Anterior cingulate cortex (tissue), 58 donors: Measurements from ENCODE around the gene CCR9.

ENCODE experiments used
- DNase-seq, 58 donors: peaks; one replicate each; lab custom pipeline; 2025; lab: John Stamatoyannopoulos, UW

CCR9 gene

DNA sequence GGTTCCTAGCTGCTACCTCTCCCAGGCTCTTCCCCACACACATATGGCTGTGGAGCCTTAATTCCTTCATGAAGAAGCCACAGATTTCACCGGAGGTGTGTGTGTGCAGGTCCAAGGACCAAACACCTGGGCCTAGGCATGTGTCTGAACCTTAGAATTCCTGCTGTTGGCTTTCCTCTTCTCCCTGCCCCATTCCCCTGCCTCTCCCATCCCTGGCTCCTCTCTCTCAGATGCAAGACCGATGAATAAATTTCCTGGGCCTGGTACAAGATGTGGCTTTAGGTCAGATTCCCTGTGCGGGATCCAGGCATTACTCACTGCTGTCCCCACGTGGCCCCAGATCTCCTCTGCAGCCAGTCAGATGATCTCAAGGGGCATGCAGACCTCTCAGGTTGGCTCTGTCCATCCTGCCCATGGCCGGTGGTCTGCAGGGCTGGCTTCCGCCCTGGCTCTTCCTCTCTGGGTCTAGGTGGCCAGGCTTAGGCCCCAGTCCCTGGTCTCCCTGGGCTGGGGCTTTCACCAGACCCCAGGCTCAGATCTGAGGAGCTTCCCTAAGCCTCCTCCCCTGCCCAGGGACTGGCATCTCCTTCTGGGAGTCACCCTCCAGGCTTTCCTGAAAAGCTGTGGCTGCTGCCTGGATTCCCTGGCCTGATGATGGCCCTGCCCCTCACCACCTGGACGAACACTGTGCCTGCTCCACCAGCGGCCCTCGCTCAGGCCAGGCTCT is 20.5 kb downstream of the CCR9 start:
- DNase-seq, result no peak

DNA sequence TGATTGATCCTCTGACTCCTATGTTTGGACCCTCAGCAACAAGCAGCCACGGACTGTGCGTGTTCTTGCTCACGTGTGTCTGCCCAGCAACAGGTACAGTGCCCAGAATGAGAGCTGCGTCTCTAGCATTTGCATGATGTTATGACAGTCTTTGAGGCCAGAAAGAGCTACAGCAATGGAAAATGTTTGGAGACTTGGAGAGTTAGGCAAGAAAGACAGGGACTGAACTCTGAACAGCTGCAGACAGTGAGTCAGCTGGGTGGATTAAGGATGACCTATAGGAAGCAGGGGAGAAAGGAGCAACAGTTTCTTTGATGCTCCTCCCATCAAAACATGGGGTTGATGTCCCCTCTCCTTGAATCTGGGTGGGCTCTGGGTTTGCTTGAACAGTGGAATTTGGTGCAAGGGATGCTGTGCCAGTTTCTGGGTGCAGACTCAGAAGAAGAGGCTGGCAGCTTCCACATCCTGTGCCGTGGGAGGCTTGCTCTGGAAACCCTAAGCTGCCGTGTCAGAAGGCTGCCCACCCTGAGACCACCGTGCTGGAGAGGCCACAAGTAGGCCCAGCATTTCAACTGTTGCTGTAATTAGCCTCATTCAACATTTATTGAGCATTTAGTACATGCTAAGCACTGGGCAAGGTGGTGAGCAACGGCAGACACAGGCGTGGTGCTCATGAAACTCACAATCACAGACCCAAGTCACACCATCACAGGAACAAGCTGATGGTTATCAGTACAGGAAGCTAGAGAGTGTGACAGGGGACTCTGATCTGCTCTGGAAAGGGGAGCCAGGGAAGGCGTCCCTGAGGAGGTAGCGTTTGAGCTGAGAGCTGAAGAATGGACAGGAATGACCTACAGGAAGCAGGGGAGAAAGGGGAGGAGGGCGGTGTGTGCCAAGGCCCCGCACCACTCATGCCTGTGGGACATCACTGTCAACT is 21.7 kb downstream of the CCR9 start:
- no peak for DNase-seq

DNA sequence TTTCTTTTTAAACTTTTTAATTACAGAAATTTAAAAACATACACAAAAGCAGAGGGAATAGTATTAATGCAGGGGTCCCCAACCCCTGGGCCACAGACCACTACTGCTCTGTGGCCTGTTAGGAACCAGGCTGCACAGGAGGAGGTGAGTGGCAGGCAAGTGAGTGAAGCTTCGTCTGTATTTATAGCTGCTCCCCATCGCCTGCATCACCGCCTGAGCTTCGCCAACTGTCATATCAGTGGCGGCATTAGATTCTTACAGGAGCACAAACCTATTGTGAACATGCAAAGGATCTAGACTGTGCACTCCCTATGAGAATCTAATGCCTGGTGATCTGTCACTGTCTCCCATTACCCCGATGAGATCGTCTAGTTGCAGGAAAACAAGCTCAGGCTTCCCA is 22.4 kb downstream of the CCR9 start:
- no peak for DNase-seq

GRCh38 chr3:45909542-45909941 is 23.2 kb downstream of the CCR9 start:
- DNase-seq, result no peak

GRCh38 chr3:45910892-45911291 is 24.5 kb downstream of the CCR9 start:
- no peak for DNase-seq

GRCh38 chr3:45911511-45912226 is 25.3 kb downstream of the CCR9 start:
- DNase-seq, result peak in 1 of 58 donors; percentile 3

DNA sequence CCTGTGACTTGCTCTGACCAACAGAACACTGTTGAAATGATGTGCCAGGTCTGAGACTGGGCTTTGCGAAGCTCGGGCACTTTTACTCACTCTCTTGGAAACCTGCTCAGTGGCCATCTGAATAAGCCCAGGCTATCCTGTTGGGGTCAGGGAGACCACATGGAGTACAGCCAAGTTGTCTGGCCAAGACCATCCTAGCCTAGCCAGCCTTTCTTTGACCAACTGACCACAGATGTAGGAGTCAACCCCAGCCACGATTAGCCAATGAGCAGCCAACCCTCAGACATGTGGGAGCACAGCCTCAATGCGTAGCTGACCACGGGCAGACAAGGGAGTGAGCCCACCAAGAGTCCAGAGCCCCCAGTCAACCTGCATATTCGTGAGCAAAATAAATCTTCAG is 26.1 kb downstream of the CCR9 start:
- DNase-seq, result no peak

DNA sequence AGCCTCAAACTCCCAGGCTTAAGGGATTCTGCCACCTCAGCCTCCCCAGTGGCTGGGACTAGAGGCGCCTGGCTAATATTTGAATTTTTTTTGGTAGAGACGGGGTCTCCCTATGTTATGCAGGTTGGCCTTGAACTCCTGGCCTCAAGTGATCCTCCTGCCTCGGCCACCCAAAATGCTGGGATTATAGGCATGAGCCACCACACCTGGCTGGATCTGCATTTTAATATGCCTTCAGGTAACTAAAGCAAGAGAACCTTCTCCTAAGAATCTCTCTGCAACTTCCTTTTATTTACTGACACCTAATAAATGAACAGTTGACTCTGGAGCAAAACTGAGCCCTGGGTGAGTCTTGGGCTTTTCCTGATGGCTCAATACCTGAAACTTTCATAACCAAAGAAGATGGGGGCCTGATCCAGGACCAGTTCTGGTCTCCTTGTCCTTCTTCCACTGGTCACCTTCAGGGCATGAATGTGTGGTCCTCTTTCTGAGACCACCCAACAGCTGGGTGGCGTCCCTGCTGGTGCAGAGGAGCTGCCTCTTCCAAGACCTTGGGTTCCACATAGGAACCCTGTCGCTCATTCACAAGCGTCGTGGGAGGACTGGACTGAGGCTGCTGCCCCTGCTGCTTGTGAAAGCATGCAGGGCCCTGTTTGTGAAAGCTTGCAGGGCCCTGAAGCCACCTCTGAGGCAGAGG is 28.2 kb downstream of the CCR9 start:
- no peak for DNase-seq

GRCh38 chr3:45915059-45915439 is 28.7 kb downstream of the CCR9 start:
- no peak for DNase-seq

DNA sequence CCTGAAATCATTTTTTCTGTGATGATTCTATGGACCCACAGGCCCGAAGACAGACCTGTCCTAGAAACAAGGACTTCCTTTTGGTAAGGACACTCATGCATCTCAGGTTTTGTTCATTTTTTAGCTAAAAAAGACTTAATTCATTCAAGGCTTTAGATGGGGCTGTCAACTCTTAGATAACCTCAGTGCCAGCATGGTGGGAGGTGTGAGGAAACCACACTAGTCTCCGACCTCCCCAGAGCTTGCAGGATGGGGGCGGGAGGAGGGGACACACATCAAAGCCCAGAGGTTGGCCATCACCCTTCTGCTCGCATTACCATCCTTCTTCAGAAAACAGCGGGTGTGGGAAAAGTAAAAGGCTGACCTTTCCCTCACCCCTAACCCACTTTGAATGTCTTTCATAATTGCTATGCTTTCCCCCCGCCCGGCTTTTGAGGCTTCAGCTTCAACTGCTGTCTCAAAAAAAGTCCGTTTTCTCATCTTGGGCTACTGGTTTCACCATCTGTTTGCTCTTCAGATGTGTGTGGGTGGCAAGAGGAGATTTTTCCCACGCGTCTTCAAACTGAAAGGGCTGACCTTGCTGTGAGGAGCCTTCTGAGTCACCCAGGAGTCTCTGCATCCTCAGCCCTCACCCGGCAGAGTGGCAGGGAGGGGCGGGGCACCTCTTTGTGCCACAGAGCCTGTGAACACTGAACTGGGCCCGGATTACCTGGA is 29.3 kb downstream of the CCR9 start:
- peak in 7 of 58 donors; percentile 11 to 41 (median 21) for DNase-seq

DNA sequence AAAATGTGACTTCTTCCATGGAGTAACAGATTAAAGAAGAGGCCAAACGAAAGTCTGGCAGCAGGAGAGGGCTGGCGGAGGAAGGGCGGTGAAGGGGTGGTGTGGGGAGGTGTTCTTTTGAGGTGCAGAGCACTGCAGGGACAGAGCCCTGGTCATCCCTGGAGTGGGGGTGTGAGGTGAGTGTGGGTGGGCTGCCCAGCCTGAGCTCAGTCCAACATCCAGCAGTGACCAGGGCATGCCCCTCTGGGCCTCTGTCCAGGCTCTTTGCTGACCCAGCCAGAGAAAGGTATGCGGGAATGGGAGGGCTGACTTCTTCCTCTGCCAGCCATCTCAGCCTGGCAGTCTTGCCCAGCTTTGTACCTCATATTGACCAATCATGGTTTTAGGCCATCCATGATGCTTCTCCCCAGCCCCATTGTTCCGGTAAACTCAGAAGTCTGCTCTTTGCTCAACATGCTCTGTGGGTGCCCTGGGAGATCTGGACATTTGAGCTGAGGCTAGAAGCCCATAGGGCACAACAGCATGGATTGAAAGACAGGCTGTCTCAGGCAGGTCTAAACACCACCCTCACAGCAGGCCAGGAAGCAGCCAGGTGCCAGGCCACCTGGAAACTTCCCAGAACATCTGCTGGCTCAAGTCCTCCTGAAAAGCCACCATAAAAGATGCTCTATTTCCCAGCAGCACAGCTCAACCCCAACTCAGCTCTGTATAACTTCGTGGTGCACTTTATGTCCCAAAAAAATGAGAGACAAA is 31.0 kb downstream of the CCR9 start:
- DNase-seq, result no peak

- DNase-seq, result no peak
Observed at GRCh38 chr3:45921158-45922038, 35.1 kb downstream of the CCR9 start.

DNA sequence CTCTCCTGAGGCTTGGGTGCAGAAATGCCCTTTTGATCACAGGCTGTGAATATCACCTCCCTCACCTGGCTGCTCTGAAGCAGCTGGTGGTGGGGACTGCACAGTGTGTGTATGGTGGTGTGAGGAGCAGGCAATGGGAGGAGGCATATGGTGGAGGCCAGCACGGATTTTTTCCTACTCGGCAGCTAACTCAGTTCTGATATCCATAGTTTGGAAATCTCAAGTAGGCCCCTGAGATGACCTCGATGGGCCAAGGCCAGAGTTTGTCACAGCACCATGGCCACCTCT is 35.6 kb downstream of the CCR9 start:
- DNase-seq, result no peak

DNA sequence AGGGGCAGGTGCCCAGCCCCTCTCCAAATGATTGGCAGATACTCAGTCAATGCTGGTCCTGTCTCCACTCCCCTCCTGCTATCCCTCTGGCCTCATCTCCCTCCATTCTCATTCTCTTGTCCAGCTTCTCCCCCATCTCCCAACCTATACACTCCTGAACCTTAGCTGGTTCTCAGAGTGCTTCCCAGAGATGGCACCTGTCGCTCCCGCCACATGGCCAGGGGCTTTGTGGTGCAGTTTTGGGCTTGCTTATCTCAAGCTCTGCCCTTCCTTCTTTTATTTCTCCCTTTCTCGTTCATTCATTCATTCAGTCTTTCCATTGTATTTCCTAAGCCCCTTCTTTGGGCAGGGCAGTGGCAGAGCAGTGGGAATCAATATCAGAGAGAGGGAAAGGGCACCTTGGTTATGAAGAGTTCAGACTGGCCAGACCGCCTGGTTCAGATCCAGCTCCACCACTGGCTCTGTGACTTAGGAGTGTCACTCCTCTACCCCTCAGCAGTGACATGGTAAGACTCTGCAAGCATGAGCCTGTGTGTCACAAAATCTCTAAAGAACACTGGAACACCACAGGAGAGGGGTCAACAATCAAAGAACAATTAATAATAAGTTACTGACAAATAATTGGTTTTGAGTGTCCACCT is 36.7 kb downstream of the CCR9 start:
- DNase-seq, result no peak

DNA sequence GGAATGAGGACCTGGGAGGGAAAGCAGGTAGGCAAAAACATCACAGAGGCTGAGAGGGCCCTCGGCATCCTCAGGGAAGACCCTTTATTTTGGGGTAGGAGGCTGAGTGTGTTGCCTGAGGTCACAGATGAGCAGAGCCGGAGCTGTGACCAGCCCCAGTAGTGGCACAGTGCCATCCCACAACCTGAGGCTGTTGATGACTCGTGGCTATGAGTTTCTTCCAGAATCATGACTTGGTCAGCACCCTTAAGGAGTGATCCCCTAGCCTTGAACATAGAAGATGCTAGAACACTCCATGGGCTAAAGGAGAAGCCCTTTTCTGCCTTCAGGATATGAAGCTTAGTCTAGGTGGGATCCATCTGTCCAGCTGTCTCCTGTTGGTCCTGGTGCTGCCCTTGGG is 37.4 kb downstream of the CCR9 start:
- no peak for DNase-seq

DNA sequence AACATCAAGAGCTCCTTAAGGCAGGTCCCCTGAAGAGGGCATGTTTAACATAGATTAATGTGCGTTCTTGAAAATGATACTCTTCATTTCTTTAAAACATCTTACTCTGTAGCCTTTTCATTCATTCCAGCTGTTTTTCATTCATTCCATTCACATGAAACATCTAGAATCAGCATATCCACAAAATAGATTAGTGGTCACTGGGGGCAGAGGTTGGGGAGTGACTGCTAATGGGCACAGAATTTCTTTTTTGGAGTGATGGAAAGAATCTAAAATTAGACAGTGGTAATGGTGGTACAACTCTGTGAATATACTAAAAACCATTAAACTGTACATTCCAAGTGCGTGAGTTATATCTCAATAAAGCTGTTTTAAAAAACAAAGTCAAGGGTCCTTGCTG is 41.5 kb downstream of the CCR9 start:
- DNase-seq, result no peak

DNA sequence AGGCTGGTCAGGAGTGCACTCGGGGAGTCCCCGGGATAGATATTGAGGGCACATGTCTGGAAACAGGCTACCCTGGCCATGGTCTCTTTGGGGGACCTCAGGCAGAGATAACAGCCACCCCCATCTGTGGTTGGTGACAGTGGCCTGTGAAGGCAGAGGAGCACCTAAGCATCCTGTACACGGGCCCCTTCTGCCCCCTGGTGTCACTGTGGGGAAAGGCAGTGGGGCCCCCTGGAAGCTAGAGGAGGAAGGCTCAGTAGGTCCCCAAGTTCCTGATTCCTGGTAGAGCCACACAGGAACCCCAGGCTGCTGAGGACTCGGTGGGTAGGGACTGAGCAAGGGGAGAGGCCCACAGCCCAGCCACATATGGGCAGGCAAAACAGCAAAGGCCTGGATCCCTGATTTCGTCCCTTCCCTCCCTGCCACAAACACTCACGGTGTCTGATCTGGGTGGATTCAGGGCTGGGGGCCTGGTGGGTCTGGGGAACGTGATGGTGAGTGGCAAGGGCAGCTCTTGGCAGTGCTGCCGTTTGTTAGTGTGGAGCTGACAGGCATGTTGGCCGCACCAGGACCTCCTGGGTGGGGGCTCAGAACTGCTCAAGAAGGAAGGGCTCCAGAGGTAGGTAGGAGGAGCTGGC is 42.8 kb downstream of the CCR9 start:
- DNase-seq, result peak in 28 of 58 donors; percentile 2 to 70 (median 14)
